HCT116 (cell line): ENCODE results near the gene TLR4. TPM values are rescaled to one million over a fixed set of nuclear protein-coding genes. Genes with fewer than 3 reads are reported as not detected.

ENCODE experiments used
- ATAC-seq: fragments of 200-7000 bp; cut with Tn5 transposase; 2 replicates; pipeline ENCODE4 v1.9.1; 2020; ENCODE audit warnings: mild to moderate bottlenecking, moderate library complexity
- BruUV-seq: library from RNA; stranded (reverse); fragments of 400-500 nt; replicated peaks from 2 replicates; lab custom pipeline; 2021; lab: Mats Ljungman, UMichigan
- CTCF ChIA-PET: fragments of 300-600 bp; sonication (Branson Sonifier 250); formaldehyde crosslinking; loops from one replicate; lab custom pipeline; 2021; ENCODE audit warnings: antibody characterized with exemption; lab: Charles Lee
- POLR2A ChIA-PET: fragments of 300-600, 350-600 bp; sonication (Branson Sonifier 250); formaldehyde crosslinking; loops from one replicate; lab custom pipeline; 2021; ENCODE audit warnings: antibody characterized with exemption; lab: Charles Lee
- RAD21 ChIA-PET, 2 experiments: fragments of 300-600 bp; sonication (Branson Sonifier 250); formaldehyde crosslinking; loops; one replicate each; lab custom pipeline; 2023; ENCODE audit warnings: low total read pairs in 2 of 2; ENCODE audit not compliant: uncharacterized antibody in 2 of 2, unreplicated experiment in 2 of 2, low non-redundant PET in 1 of 2; lab: Charles Lee
- DNase-seq: peaks from one replicate; pipeline ENCODE4 v3.0.0-alpha.2; 2010; ENCODE audit warnings: low read depth, low spot score
- H2AFZ ChIP-seq: fragments of 200-600 bp; shearing (Covaris generic), sonication (generic); 2 replicates; pipeline ENCODE4 v1.6.1; 2017; ENCODE audit warnings: low read depth, mixed run types, mixed read lengths, antibody characterized with exemption, low read length; ENCODE audit not compliant: poor library complexity, severe bottlenecking
- H3K27ac ChIP-seq: 2 replicates; pipeline ENCODE4 v1.5.1; 2012; ENCODE audit warnings: low read depth, low read length
- H3K27me3 ChIP-seq: fragments of 200-600 bp; sonication (generic); 2 replicates; pipeline ENCODE4 v1.6.1; 2016; ENCODE audit warnings: mixed run types, low read length, mixed read lengths; ENCODE audit not compliant: insufficient read depth
- H3K36me3 ChIP-seq, 2 experiments: fragments of 200-500 bp in 1 of 2; fragments of 200-600 bp in 1 of 2; sonication (Bioruptor generic) in 1 of 2; sonication (generic) in 1 of 2; 2 replicates each; pipeline versions ENCODE4 v1.5.1 to v1.6.1; 2014 to 2016; ENCODE audit warnings: low read length in 2 of 2, inconsistent platforms in 1 of 2, mixed read lengths in 1 of 2, mixed run types in 1 of 2; ENCODE audit not compliant: insufficient read depth in 2 of 2, control insufficient read depth in 1 of 2
- H3K4me1 ChIP-seq, 2 experiments: fragments of 200-600 bp in 1 of 2; sonication (generic) in 1 of 2; 2 replicates each; pipeline versions ENCODE4 v1.5.1 to v1.6.1; 2012 to 2017; ENCODE audit warnings: low read length in 2 of 2, inconsistent platforms in 1 of 2, mild to moderate bottlenecking in 1 of 2, mixed read lengths in 1 of 2, mixed run types in 1 of 2, moderate library complexity in 1 of 2; ENCODE audit not compliant: insufficient read depth in 2 of 2, control insufficient read depth in 1 of 2
- H3K4me2 ChIP-seq: fragments of 200-600 bp; sonication (generic); 2 replicates; pipeline ENCODE4 v1.6.1; 2017; ENCODE audit warnings: mixed run types, low read length, mixed read lengths
- H3K4me3 ChIP-seq, 2 experiments: fragments of 200-600 bp in 1 of 2; sonication (generic) in 1 of 2; replicated peaks in 1 of 2; 2 replicates each; pipeline ENCODE4 v1.5.1; 2011 to 2016; ENCODE audit warnings: low read length in 2 of 2, control low read depth in 1 of 2, low read depth in 1 of 2, mild to moderate bottlenecking in 1 of 2, mixed read lengths in 1 of 2, mixed run types in 1 of 2
- H3K79me2 ChIP-seq: fragments of 200-600 bp; sonication (generic); 2 replicates; pipeline ENCODE4 v1.6.1; 2017; ENCODE audit warnings: mild to moderate bottlenecking, mixed run types, low read length, moderate library complexity, mixed read lengths; ENCODE audit not compliant: insufficient read depth
- H3K9ac ChIP-seq: fragments of 200-600 bp; sonication (generic); 2 replicates; pipeline ENCODE4 v1.6.1; 2016; ENCODE audit warnings: low read length, mixed read lengths
- H3K9me2 ChIP-seq: fragments of 200-600 bp; sonication (generic), shearing (Covaris generic); 2 replicates; pipeline ENCODE4 v1.6.1; 2017; ENCODE audit warnings: mixed run types, mild to moderate bottlenecking, moderate library complexity; ENCODE audit not compliant: insufficient read depth
- H3K9me3 ChIP-seq, 2 experiments: fragments of 200-500 bp in 1 of 2; fragments of 200-600 bp in 1 of 2; sonication (Bioruptor generic) in 1 of 2; sonication (generic) in 1 of 2; 2 replicates each; pipeline ENCODE4 v1.6.1; 2014 to 2017; ENCODE audit warnings: low read length in 2 of 2, mixed read lengths in 2 of 2, inconsistent platforms in 1 of 2, low read depth in 1 of 2, mild to moderate bottlenecking in 1 of 2, mixed run types in 1 of 2, moderate library complexity in 1 of 2; ENCODE audit not compliant: control insufficient read depth in 1 of 2, insufficient read depth in 1 of 2
- H4K20me1 ChIP-seq: fragments of 200-600 bp; sonication (generic), shearing (Covaris generic); 2 replicates; pipeline ENCODE4 v1.6.1; 2017; ENCODE audit warnings: mixed run types, mild to moderate bottlenecking, moderate library complexity; ENCODE audit not compliant: insufficient read depth
- CBX3 ChIP-seq: IDR thresholded peaks from 2 replicates; pipeline ENCODE4 v1.6.1; 2012; ENCODE audit warnings: low read depth
- EGR1 ChIP-seq: IDR thresholded peaks from 2 replicates; pipeline ENCODE4 v1.6.1; 2012; ENCODE audit warnings: low read depth
- FOSL1 ChIP-seq: IDR thresholded peaks from 2 replicates; pipeline ENCODE4 v1.6.1; 2012; ENCODE audit warnings: low read depth
- JUND ChIP-seq: IDR thresholded peaks from 2 replicates; pipeline ENCODE4 v1.6.1; 2012
- MAX ChIP-seq: IDR thresholded peaks from 2 replicates; pipeline ENCODE4 v1.6.1; 2012
- SIN3A ChIP-seq: IDR thresholded peaks from 2 replicates; pipeline ENCODE4 v1.6.1; 2012; ENCODE audit warnings: low read depth
- SRF ChIP-seq: IDR thresholded peaks from 2 replicates; pipeline ENCODE4 v1.6.1; 2012; ENCODE audit warnings: low read depth
- ZFX ChIP-seq: fragments of 450-650 bp; IDR thresholded peaks from 2 replicates; pipeline ENCODE4 v1.6.1; 2017
- intact Hi-C: fragments of 100-400 bp; cut with micrococcal nuclease; formaldehyde crosslinking; loops from 2 replicates; pipeline ENCODE4 v1.10.0; 2022
- total RNA-seq: library from RNA; stranded (reverse); gene quantifications from one replicate; pipeline ENCODE4 v1.2.1, GENCODE V29; 2021; ENCODE audit not compliant: unreplicated experiment
- TF ChIP-seq, protein P1 (sequence below): IDR thresholded peaks from 2 replicates; pipeline ENCODE4 v1.6.1; 2012; ENCODE audit warnings: low read depth
- TF ChIP-seq, protein P2 (sequence below), 3 experiments: fragments of 200-600 bp in 1 of 3; sonication (generic) in 1 of 3; IDR thresholded peaks in 2 of 3; conservative IDR thresholded peaks in 1 of 3; 2 replicates each; pipeline ENCODE4 v1.5.1; 2012 to 2017; ENCODE audit warnings: low read depth in 2 of 3, low read length in 2 of 3, antibody characterized with exemption in 1 of 3, borderline replicate concordance in 1 of 3, control low read depth in 1 of 3, mild to moderate bottlenecking in 1 of 3, mixed read lengths in 1 of 3, mixed run types in 1 of 3, moderate library complexity in 1 of 3; ENCODE audit not compliant: insufficient read depth in 1 of 3

TLR4 gene
- total RNA-seq, 1 experiment from 2014 or later = 0.10 TPM

GRCh38 chr9:117729375-117729774 lies 25.2 kb downstream of the TLR4 start:
- Histone ChIP-seq H3K79me2 (no peaks in the 10 kb centered on the region), H3K9ac (no peak overlapping the region), H3K27me3 (no peaks in the 10 kb centered on the region), H3K9me3 (peaks cover 0 to 15% of the 10 kb centered on the region in 2 experiments; a peak in 2 of 4 replicates), H3K4me3 (no peak overlapping the region), H3K27ac (no peak overlapping the region), H3K4me1 (no peaks in the 10 kb centered on the region), H4K20me1 (no peaks in the 10 kb centered on the region), H3K4me2 (no peak overlapping the region), H2AFZ (no peak overlapping the region), H3K9me2 (no peaks in the 10 kb centered on the region), H3K36me3 (no peaks in the 10 kb centered on the region)
- BruUV-seq = no TSS peak
- ChIA-PET CTCF (no interaction called here), RAD21 (interaction anchor here in 1 of 2 experiments (0.7 kb wide), 1 partner anchor 73 kb away, joined by 3 read pairs; no protein-coding TSS in a partner anchor), POLR2A (no interaction called here)
- DNase-seq (no peak), ATAC-seq (no peak)
- TF ChIP-seq FOSL1 = no peak
- TF ChIP-seq, protein P1, sequence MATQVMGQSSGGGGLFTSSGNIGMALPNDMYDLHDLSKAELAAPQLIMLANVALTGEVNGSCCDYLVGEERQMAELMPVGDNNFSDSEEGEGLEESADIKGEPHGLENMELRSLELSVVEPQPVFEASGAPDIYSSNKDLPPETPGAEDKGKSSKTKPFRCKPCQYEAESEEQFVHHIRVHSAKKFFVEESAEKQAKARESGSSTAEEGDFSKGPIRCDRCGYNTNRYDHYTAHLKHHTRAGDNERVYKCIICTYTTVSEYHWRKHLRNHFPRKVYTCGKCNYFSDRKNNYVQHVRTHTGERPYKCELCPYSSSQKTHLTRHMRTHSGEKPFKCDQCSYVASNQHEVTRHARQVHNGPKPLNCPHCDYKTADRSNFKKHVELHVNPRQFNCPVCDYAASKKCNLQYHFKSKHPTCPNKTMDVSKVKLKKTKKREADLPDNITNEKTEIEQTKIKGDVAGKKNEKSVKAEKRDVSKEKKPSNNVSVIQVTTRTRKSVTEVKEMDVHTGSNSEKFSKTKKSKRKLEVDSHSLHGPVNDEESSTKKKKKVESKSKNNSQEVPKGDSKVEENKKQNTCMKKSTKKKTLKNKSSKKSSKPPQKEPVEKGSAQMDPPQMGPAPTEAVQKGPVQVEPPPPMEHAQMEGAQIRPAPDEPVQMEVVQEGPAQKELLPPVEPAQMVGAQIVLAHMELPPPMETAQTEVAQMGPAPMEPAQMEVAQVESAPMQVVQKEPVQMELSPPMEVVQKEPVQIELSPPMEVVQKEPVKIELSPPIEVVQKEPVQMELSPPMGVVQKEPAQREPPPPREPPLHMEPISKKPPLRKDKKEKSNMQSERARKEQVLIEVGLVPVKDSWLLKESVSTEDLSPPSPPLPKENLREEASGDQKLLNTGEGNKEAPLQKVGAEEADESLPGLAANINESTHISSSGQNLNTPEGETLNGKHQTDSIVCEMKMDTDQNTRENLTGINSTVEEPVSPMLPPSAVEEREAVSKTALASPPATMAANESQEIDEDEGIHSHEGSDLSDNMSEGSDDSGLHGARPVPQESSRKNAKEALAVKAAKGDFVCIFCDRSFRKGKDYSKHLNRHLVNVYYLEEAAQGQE = no peak
- no peak for TF ChIP-seq MAX
- no peak for TF ChIP-seq ZFX
- no peak for TF ChIP-seq SRF
- no peak for TF ChIP-seq CBX3
- TF ChIP-seq SIN3A = no peak
- TF ChIP-seq EGR1 = no peak
- TF ChIP-seq JUND = no peak
- TF ChIP-seq, protein P2, sequence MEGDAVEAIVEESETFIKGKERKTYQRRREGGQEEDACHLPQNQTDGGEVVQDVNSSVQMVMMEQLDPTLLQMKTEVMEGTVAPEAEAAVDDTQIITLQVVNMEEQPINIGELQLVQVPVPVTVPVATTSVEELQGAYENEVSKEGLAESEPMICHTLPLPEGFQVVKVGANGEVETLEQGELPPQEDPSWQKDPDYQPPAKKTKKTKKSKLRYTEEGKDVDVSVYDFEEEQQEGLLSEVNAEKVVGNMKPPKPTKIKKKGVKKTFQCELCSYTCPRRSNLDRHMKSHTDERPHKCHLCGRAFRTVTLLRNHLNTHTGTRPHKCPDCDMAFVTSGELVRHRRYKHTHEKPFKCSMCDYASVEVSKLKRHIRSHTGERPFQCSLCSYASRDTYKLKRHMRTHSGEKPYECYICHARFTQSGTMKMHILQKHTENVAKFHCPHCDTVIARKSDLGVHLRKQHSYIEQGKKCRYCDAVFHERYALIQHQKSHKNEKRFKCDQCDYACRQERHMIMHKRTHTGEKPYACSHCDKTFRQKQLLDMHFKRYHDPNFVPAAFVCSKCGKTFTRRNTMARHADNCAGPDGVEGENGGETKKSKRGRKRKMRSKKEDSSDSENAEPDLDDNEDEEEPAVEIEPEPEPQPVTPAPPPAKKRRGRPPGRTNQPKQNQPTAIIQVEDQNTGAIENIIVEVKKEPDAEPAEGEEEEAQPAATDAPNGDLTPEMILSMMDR (IDR thresholded peaks at IDR 0.05 in 2 of 3, conservative IDR thresholded peaks at IDR 0.05 in 1 of 3; ENCODE audit: borderline replicate concordance in 1 of 3, insufficient read depth in 1 of 3, low read depth in 2 of 3, low read length in 2 of 3) = no peak
- intact Hi-C loops = no loop called here
